Tibial nerve (tissue), 4 donors: ENCODE data around the gene BAZ2B. TPM values are rescaled to one million over a fixed set of nuclear protein-coding genes. Genes with fewer than 3 reads are reported as not detected.
"Not testable (repeated sequence)": the region's sequence is repeated elsewhere in the genome, so short reads cannot be mapped to it uniquely, and the experiment has no call there.

Source experiments
- DNase-seq, 2 donors: peaks; one replicate each; pipeline ENCODE4 v3.0.0-alpha.2; 2019; ENCODE audit warnings: low spot score in 2 of 2
- H3K27ac ChIP-seq, 4 donors: fragments of 200-600 bp; sonication (generic) in 3 of 4; one replicate each; pipeline ENCODE4 v1.5.1; 2017 to 2019; ENCODE audit warnings: mild to moderate bottlenecking in 1 of 4
- H3K27me3 ChIP-seq, 2 donors: fragments of 200-600 bp; sonication (generic) in 1 of 2; one replicate each; pipeline versions ENCODE4 v1.5.1 to v1.6.0; 2017 to 2019
- H3K36me3 ChIP-seq, 3 donors: fragments of 200-600 bp; sonication (generic); one replicate each; pipeline ENCODE4 v1.5.1; 2018 to 2019
- H3K4me1 ChIP-seq, 4 donors: fragments of 200-600 bp; sonication (generic) in 3 of 4; one replicate each; pipeline ENCODE4 v1.5.1; 2017 to 2019
- H3K4me3 ChIP-seq, 4 donors: fragments of 200-600 bp; sonication (generic) in 3 of 4; one replicate each; pipeline ENCODE4 v1.5.1; 2017 to 2019; ENCODE audit warnings: mild to moderate bottlenecking in 1 of 4, moderate library complexity in 1 of 4
- H3K9me3 ChIP-seq, 4 donors: fragments of 200-600 bp; sonication (generic) in 3 of 4; one replicate each; pipeline ENCODE4 v1.5.1; 2017 to 2019
- EP300 ChIP-seq, 2 donors: sonication (generic); formaldehyde crosslinking; IDR thresholded peaks; one replicate each; pipeline ENCODE4 v1.6.1; 2017; ENCODE audit warnings: antibody characterized with exemption in 2 of 2, mild to moderate bottlenecking in 1 of 2
- POLR2A ChIP-seq, 2 donors: fragments of 450-650 bp; IDR thresholded peaks; one replicate each; pipeline ENCODE4 v1.6.1; 2017; ENCODE audit warnings: antibody characterized with exemption in 2 of 2, mild to moderate bottlenecking in 2 of 2, moderate library complexity in 2 of 2
- WGBS, 2 donors: methylation state at CpG; one replicate each; pipeline ENCODE4 v1.1.5; 2018; 5-methylcytosine and 5-hydroxymethylcytosine counted together
- total RNA-seq, 4 donors: library from RNA; depleted of rRNA; stranded (reverse); fragments of >200 nt; gene quantifications; one replicate each; pipeline ENCODE4 v1.1.0, GENCODE V29; 2016
- TF ChIP-seq, protein P1 (sequence below), 5 experiments: fragments of 200-600 bp in 3 of 5; fragments of 450-650 bp in 2 of 5; sonication (generic) in 3 of 5; IDR thresholded peaks; one replicate each; pipeline ENCODE4 v1.5.1; 2016 to 2019; ENCODE audit warnings: antibody characterized with exemption in 5 of 5, mild to moderate bottlenecking in 3 of 5, moderate library complexity in 2 of 5

Gene BAZ2B
- total RNA-seq, 4 donors from 2014 or later = 98.4 to 135 (median 114) TPM

DNA sequence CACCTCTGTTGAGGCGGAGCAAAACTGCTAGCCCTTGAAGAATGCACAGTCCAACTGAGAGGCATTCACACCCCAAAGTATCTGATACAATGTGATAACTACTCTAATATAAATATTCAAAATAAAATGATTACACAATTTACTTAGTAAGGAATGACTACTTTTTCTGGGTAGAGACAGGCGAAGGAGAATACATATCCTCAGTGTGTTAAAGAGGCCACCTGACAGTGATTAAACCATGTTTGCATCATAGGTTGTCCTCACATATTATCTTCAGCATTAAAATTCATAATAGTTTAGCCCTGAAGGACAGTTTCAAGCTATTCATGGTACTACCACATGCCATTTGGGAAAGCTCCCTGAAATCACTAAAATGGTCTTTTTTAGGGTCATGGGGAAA is 16.9 kb upstream of the BAZ2B start:
- no peak for DNase-seq
- peaks cover 0 to 13% (median 0%) of the 10 kb centered on the region in 4 donors for H3K4me1 ChIP-seq
- TF ChIP-seq EP300 (IDR thresholded peaks at IDR 0.05) = no peak
- TF ChIP-seq POLR2A (IDR thresholded peaks at IDR 0.05) = no peak
- TF ChIP-seq, protein P1, sequence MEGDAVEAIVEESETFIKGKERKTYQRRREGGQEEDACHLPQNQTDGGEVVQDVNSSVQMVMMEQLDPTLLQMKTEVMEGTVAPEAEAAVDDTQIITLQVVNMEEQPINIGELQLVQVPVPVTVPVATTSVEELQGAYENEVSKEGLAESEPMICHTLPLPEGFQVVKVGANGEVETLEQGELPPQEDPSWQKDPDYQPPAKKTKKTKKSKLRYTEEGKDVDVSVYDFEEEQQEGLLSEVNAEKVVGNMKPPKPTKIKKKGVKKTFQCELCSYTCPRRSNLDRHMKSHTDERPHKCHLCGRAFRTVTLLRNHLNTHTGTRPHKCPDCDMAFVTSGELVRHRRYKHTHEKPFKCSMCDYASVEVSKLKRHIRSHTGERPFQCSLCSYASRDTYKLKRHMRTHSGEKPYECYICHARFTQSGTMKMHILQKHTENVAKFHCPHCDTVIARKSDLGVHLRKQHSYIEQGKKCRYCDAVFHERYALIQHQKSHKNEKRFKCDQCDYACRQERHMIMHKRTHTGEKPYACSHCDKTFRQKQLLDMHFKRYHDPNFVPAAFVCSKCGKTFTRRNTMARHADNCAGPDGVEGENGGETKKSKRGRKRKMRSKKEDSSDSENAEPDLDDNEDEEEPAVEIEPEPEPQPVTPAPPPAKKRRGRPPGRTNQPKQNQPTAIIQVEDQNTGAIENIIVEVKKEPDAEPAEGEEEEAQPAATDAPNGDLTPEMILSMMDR (IDR thresholded peaks at IDR 0.05) = no peak
- no peak overlapping the region for H3K4me3 ChIP-seq
- H3K27ac ChIP-seq = no peak overlapping the region
- peaks cover 0 to 6% (median 0%) of the 10 kb centered on the region in 4 donors for H3K9me3 ChIP-seq
- H3K27me3 ChIP-seq = no peaks in the 10 kb centered on the region
- WGBS, 2 donors = 97 to 98% methylated on average over 2 of the region's 2 CpGs
- peaks cover 0 to 10% (median 0%) of the 10 kb centered on the region in 3 donors for H3K36me3 ChIP-seq

DNA sequence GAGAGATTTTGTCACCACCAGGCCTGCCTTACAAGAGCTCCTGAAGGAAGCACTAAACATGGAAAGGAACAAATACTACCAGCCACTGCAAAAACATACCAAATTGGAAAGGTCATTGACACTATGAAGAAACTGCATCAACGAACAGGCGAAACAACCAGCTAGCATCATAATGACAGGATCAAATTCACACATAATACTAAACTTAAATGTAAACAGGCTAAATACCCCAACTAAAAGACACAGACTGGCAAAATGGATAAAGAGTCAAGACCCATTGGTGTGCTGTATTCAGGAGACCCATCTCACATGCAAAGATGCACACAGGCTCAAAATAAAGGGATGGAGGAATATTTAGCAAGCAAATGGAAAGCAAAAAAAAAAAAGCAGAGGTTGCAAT is 9.3 kb upstream of the BAZ2B start:
- H3K27ac ChIP-seq, H3K36me3 ChIP-seq, DNase-seq, H3K27me3 ChIP-seq, H3K4me3 ChIP-seq, H3K4me1 ChIP-seq: not testable (repeated sequence)
- 88 to 98% methylated on average over 2 of the region's 2 CpGs for WGBS, 2 donors
- peaks cover 0 to 16% (median 0%) of the 10 kb centered on the region in 4 donors for H3K9me3 ChIP-seq

- TF ChIP-seq, protein P1 (IDR thresholded peaks at IDR 0.05) = no peak
- no peak for TF ChIP-seq POLR2A (IDR thresholded peaks at IDR 0.05)
- no peak for TF ChIP-seq EP300 (IDR thresholded peaks at IDR 0.05)
- Histone ChIP-seq H3K9me3 (peaks cover 0 to 15% (median 0%) of the 10 kb centered on the region in 4 donors), H3K4me1 (peaks cover 0 to 13% (median 0%) of the 10 kb centered on the region in 4 donors), H3K27ac (no peak overlapping the region), H3K36me3 (no peaks in the 10 kb centered on the region), H3K4me3 (no peak overlapping the region), H3K27me3 (no peaks in the 10 kb centered on the region)
- no peak for DNase-seq
- 94 to 95% methylated on average over 1 of the region's 1 CpG for WGBS, 2 donors
Measured at GRCh38 chr2:159623436-159623835, 7.1 kb upstream of the BAZ2B start.

DNA sequence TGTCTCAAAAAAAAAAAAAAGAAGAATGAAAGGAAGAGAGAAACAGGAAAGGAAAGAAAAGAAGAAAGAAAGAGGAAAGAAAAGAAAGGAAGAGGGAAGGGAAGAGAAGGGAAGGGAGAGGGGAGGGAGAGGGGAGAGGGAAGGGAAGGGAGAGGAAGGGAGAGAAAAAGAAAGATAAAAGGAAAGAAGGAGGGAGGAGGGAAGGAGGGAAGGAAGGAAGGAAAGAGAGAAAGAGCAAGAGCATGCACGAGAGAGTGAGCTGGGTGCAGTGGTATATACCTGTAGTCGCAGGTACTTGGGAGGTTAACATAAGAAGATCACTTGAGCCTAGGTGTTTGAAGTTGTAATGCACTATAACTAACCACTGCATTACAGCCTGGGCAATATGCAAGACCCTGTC is 6.6 kb upstream of the BAZ2B start:
- H3K4me3 ChIP-seq = no peak overlapping the region
- peaks cover 0 to 17% (median under 1%) of the 10 kb centered on the region in 4 donors for H3K4me1 ChIP-seq
- no peak overlapping the region for H3K27ac ChIP-seq
- H3K36me3 ChIP-seq = no peaks in the 10 kb centered on the region
- TF ChIP-seq, protein P1 (IDR thresholded peaks at IDR 0.05) = no peak
- TF ChIP-seq POLR2A (IDR thresholded peaks at IDR 0.05) (no peak), EP300 (IDR thresholded peaks at IDR 0.05) (no peak)
- 84 to 93% methylated on average over 2 of the region's 2 CpGs for WGBS, 2 donors
- no peaks in the 10 kb centered on the region for H3K27me3 ChIP-seq
- no peak for DNase-seq
- H3K9me3 ChIP-seq = peaks cover 0 to 12% (median 0%) of the 10 kb centered on the region in 4 donors

DNA sequence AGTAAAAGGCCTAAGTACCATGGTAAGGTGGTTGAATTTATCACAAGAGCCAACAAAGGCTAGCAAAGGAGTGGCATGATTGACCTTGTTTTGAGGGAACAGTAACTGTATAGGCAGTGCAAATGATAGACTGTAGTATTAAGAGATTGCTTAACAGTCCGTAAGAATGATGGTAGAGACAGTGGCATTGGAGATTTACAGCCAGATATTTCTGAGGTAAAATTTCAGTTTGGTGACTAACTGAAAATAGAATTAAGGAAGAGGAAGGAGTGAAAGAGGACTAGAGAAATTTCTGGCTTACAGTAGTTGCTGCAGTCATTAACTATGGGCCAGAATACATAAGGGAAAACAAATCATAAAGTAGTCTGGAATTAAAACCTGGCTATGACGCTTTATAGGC is 4.4 kb upstream of the BAZ2B start:
- 85 to 90% methylated on average over 2 of the region's 2 CpGs for WGBS, 2 donors
- no peak for DNase-seq
- H3K4me1 ChIP-seq = peaks cover 0 to 28% (median 6%) of the 10 kb centered on the region in 4 donors
- no peaks in the 10 kb centered on the region for H3K36me3 ChIP-seq
- H3K9me3 ChIP-seq = peaks cover 0 to 12% (median 0%) of the 10 kb centered on the region in 4 donors
- no peak overlapping the region for H3K27ac ChIP-seq
- no peak overlapping the region for H3K4me3 ChIP-seq
- no peaks in the 10 kb centered on the region for H3K27me3 ChIP-seq
- no peak for TF ChIP-seq POLR2A (IDR thresholded peaks at IDR 0.05)
- TF ChIP-seq, protein P1 (IDR thresholded peaks at IDR 0.05) = no peak
- no peak for TF ChIP-seq EP300 (IDR thresholded peaks at IDR 0.05)

- 13 to 25% methylated on average over 2 of the region's 2 CpGs for WGBS, 2 donors
- TF ChIP-seq, protein P1 (IDR thresholded peaks at IDR 0.05) = no peak
- TF ChIP-seq POLR2A (IDR thresholded peaks at IDR 0.05) = no peak
- TF ChIP-seq EP300 (IDR thresholded peaks at IDR 0.05) = no peak
- peaks cover 0 to 41% (median 7%) of the 10 kb centered on the region in 4 donors for H3K4me1 ChIP-seq
- H3K4me3 ChIP-seq = no peak overlapping the region
- no peaks in the 10 kb centered on the region for H3K27me3 ChIP-seq
- peak in 1 of 2 donors; percentile 12 for DNase-seq
- peak overlapping the region in 2 of 4 donors; percentile 96 to 99 for H3K27ac ChIP-seq
- H3K36me3 ChIP-seq = no peaks in the 10 kb centered on the region
- H3K9me3 ChIP-seq = no peaks in the 10 kb centered on the region
Measured at GRCh38 chr2:159617646-159618045, 1.3 kb upstream of the BAZ2B start.
